Uterus (tissue), 2 donors: ENCODE measurements around the gene HAAO.

Experiments used
- CTCF ChIP-seq, 4 experiments: fragments of 200-600 bp in 2 of 4; fragments of 450-650 bp in 2 of 4; sonication (generic) in 2 of 4; IDR thresholded peaks; one replicate each; pipeline ENCODE4 v1.5.1; 2016 to 2019; ENCODE audit warnings: antibody characterized with exemption in 4 of 4, mild to moderate bottlenecking in 2 of 4, moderate library complexity in 1 of 4
- POLR2A ChIP-seq, 2 donors: fragments of 450-650 bp; IDR thresholded peaks; one replicate each; pipeline ENCODE4 v1.6.1; 2016; ENCODE audit warnings: antibody characterized with exemption in 2 of 2, mild to moderate bottlenecking in 1 of 2, moderate library complexity in 1 of 2

GRCh38 chr2:42781181-42781580 lies 11.2 kb downstream of the HAAO start:
- TF ChIP-seq CTCF (IDR thresholded peaks at IDR 0.05), result no peak
- no peak for TF ChIP-seq POLR2A (IDR thresholded peaks at IDR 0.05)
